ENCODE data around the gene CSNK2A3. TPM values are rescaled to one million over a fixed set of nuclear protein-coding genes. Genes with fewer than 3 reads are reported as not detected.
A peak's percentile ranks its signal among the peaks of the same experiment; 100 is the strongest.

CSNK2A3 gene
- total RNA-seq, 4 donors from 2014 or later: 0.90 to 3.3 (median 2.9) TPM; not detected in 1

- Histone ChIP-seq H3K4me3 (no peak overlapping the region), H3K27ac (peak overlapping the region in 1 of 4 donors; percentile 24), H3K4me1 (peaks cover 0 to 15% (median 0%) of the 10 kb centered on the region in 4 donors), H3K9me3 (no peaks in the 10 kb centered on the region), H3K36me3 (peaks cover 0 to 18% (median 0%) of the 10 kb centered on the region in 3 donors), H3K27me3 (no peaks in the 10 kb centered on the region)
- 50 to 64% methylated on average over 4 of the region's 4 CpGs for WGBS, 2 donors
- no peak for TF ChIP-seq POLR2A (IDR thresholded peaks at IDR 0.05)
- no peak for TF ChIP-seq EP300 (IDR thresholded peaks at IDR 0.05)
- TF ChIP-seq, protein P1, sequence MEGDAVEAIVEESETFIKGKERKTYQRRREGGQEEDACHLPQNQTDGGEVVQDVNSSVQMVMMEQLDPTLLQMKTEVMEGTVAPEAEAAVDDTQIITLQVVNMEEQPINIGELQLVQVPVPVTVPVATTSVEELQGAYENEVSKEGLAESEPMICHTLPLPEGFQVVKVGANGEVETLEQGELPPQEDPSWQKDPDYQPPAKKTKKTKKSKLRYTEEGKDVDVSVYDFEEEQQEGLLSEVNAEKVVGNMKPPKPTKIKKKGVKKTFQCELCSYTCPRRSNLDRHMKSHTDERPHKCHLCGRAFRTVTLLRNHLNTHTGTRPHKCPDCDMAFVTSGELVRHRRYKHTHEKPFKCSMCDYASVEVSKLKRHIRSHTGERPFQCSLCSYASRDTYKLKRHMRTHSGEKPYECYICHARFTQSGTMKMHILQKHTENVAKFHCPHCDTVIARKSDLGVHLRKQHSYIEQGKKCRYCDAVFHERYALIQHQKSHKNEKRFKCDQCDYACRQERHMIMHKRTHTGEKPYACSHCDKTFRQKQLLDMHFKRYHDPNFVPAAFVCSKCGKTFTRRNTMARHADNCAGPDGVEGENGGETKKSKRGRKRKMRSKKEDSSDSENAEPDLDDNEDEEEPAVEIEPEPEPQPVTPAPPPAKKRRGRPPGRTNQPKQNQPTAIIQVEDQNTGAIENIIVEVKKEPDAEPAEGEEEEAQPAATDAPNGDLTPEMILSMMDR (IDR thresholded peaks at IDR 0.05): no peak
- DNase-seq (ENCODE audit: low spot score in 2 of 2): no peak
Observed at GRCh38 chr11:11336664-11337063, 16.4 kb downstream of the CSNK2A3 start.

DNA sequence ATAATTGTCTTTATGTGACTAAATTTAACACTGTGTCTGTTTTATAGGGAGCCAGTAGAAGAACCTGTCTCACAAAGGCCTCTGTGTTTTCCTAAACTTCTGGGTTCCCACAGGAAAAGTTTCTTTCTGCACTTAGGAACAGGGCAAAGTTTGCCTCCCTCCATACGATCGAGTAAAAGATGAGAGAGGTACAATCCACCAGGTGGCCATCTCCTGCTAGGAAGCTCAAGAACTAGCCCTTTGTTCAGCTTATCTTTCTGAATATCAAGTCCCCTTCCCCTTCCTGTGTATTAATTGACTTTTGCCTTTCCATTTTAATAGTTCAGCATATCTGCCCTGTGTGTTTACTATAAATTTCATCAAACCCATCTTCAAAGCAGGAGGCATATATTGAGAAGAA, 18.0 kb downstream of the CSNK2A3 start:
- H3K36me3 ChIP-seq: peaks cover 0 to 11% (median 0%) of the 10 kb centered on the region in 3 donors
- WGBS, 2 donors: 78 to 80% methylated on average over 2 of the region's 2 CpGs
- no peak for DNase-seq (ENCODE audit: low spot score in 2 of 2)
- TF ChIP-seq EP300 (IDR thresholded peaks at IDR 0.05) (no peak), POLR2A (IDR thresholded peaks at IDR 0.05) (no peak)
- TF ChIP-seq, protein P1 (IDR thresholded peaks at IDR 0.05): no peak
- no peak overlapping the region for H3K4me3 ChIP-seq
- no peaks in the 10 kb centered on the region for H3K27me3 ChIP-seq
- peaks cover 0 to 15% (median 0%) of the 10 kb centered on the region in 4 donors for H3K4me1 ChIP-seq
- H3K27ac ChIP-seq: no peak overlapping the region
- no peaks in the 10 kb centered on the region for H3K9me3 ChIP-seq

DNA sequence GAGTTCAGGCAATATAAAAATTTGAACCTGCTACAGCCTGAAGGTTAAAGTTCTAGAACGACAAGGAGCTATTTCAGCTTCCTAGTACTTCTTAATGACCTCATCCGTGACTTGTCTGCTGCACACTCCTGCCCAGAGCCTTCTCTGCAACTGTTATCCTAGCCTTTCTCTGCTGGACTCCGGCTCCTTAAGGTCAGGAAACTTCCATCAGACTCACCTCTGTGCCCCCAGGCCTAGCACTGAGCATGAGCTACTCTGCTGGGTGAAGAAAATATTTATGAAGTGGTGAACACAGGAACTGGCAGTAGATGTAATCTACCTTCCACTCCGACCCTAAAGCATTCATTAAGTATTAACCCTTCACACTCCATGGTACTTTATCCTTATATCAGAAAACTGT, 18.4 kb downstream of the CSNK2A3 start:
- peaks cover 0 to 11% (median 0%) of the 10 kb centered on the region in 3 donors for H3K36me3 ChIP-seq
- 60 to 68% methylated on average over 4 of the region's 4 CpGs for WGBS, 2 donors
- peaks cover 0 to 15% (median 0%) of the 10 kb centered on the region in 4 donors for H3K4me1 ChIP-seq
- TF ChIP-seq, protein P1 (IDR thresholded peaks at IDR 0.05): no peak
- no peak for TF ChIP-seq POLR2A (IDR thresholded peaks at IDR 0.05)
- no peak for DNase-seq (ENCODE audit: low spot score in 2 of 2)
- H3K27me3 ChIP-seq: no peaks in the 10 kb centered on the region
- no peaks in the 10 kb centered on the region for H3K9me3 ChIP-seq
- no peak overlapping the region for H3K4me3 ChIP-seq
- H3K27ac ChIP-seq: no peak overlapping the region

DNA sequence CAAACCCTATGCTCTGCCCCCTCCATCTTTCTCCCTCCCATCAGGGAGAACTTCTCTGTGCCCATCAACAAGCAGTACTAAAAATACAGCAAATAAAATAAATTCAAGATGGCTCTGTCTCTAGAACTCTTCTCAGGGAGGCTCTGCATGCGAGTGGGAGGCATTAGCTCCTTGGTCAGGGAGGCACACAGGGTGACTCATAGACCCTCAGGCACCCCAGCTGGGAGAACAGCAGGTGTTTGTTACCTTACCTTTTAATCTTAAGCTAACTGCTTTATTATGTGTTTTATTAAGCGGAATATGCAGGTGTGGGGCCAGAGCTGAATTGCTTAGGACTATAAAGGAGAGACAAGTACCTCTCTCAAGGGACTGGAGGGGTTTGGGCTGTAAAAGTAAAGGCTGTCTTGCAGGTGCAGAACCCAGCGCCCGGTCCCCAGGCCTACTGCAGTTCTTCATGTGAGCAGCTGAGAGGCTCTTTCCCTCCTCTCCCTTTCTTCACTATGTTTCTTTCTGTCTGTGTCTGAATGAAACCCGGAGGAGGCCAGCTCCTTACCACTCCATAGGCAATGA, 20.8 kb downstream of the CSNK2A3 start:
- DNase-seq (ENCODE audit: low spot score in 2 of 2): no peak
- peaks cover 0 to 23% (median 0%) of the 10 kb centered on the region in 3 donors for H3K36me3 ChIP-seq
- H3K27me3 ChIP-seq: no peaks in the 10 kb centered on the region
- no peak overlapping the region for H3K27ac ChIP-seq
- H3K4me1 ChIP-seq: peaks cover 0 to 11% (median 0%) of the 10 kb centered on the region in 4 donors
- no peaks in the 10 kb centered on the region for H3K9me3 ChIP-seq
- no peak for TF ChIP-seq POLR2A (IDR thresholded peaks at IDR 0.05)
- no peak for TF ChIP-seq EP300 (IDR thresholded peaks at IDR 0.05)
- TF ChIP-seq, protein P1 (IDR thresholded peaks at IDR 0.05): no peak
- WGBS, 2 donors: 70 to 76% methylated on average over 5 of the region's 5 CpGs
- no peak overlapping the region for H3K4me3 ChIP-seq

DNA sequence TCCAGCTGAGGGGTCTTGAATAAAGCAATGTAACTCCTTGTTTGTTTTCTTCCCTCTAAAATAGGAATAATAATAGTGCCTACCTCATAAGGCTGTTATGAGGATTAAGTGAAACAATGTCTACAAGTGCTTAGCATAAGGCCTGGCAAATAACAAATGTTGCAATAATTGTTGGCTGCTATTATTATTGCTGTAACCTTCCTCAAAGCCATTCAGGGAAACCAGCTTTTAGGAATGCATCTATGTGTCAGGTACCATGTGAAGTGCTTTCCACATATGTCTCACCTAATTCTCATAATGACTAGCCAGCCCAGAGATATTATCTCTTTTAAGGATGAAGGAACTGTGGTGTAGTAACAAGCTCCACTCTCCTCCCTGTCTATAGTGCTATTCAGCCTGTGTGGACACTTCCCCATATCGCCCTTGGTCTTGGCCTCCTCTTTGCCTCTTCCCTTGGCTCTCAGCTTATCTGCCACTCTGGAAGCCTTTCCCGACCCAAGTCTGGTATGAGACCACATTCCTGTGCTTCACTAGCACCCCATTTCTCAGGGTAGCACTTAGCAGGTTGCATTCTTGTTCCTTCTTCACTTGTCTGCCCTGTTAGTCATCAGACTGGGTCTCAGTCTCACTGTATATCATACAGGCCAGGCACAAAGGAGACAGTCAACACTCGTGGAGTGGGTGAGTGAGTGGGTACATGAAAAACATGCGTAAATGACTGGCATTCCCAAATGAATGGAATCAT, 23.8 kb downstream of the CSNK2A3 start:
- Histone ChIP-seq H3K27me3 (no peaks in the 10 kb centered on the region), H3K4me3 (no peak overlapping the region), H3K9me3 (no peaks in the 10 kb centered on the region), H3K27ac (peak overlapping the region in 1 of 4 donors; percentile 73), H3K36me3 (peaks cover 0 to 50% (median 0%) of the 10 kb centered on the region in 3 donors), H3K4me1 (no peaks in the 10 kb centered on the region)
- TF ChIP-seq EP300 (IDR thresholded peaks at IDR 0.05) (peak in 1 of 2 donors; percentile 73), POLR2A (IDR thresholded peaks at IDR 0.05) (no peak)
- WGBS, 2 donors: 55 to 56% methylated on average over 4 of the region's 4 CpGs
- DNase-seq (ENCODE audit: low spot score in 2 of 2): no peak

Measured in tibial nerve (tissue), 4 donors.